Progenitor cell of endocrine pancreas (in vitro differentiated cells): ENCODE data around the gene PLCL1. TPM values are rescaled to one million over a fixed set of nuclear protein-coding genes. Genes with fewer than 3 reads are reported as not detected.

ENCODE experiments used
- DNase-seq: peaks from one replicate; pipeline ENCODE4 v3.0.0; 2021; ENCODE audit warnings: low spot score; ENCODE audit not compliant: unreplicated experiment
- H3K27ac Mint-ChIP-seq: 2 replicates; pipeline ENCODE4 v1.8.0; 2021; ENCODE audit warnings: mild to moderate bottlenecking, moderate library complexity, mixed read lengths
- H3K27me3 Mint-ChIP-seq: 2 replicates; pipeline ENCODE4 v1.8.0; 2021; ENCODE audit warnings: mixed read lengths
- H3K36me3 Mint-ChIP-seq: 2 replicates; pipeline ENCODE4 v1.8.0; 2022; ENCODE audit warnings: mixed read lengths; ENCODE audit not compliant: insufficient read depth
- H3K4me1 Mint-ChIP-seq: 2 replicates; pipeline ENCODE4 v1.8.0; 2021; ENCODE audit warnings: low read depth, mixed read lengths
- H3K4me3 Mint-ChIP-seq: 2 replicates; pipeline ENCODE4 v1.8.0; 2021; ENCODE audit warnings: low read depth, mild to moderate bottlenecking, moderate library complexity, mixed read lengths
- H3K9me3 Mint-ChIP-seq: 2 replicates; pipeline ENCODE4 v1.8.0; 2021; ENCODE audit warnings: low read depth, mixed read lengths
- total RNA-seq: library from RNA; stranded (reverse); gene quantifications from 2 replicates; pipeline ENCODE4 v1.2.1, GENCODE V29; 2021
- TF ChIP-seq, protein P1 (sequence below): fragments of 200-600 bp; sonication (generic); IDR thresholded peaks from one replicate; pipeline ENCODE4 v1.5.0; 2021; ENCODE audit warnings: antibody characterized with exemption, mild to moderate bottlenecking; ENCODE audit not compliant: unreplicated experiment

The PLCL1 gene
- total RNA-seq, 1 donor from 2014 or later: 48.3 TPM

- TF ChIP-seq, protein P1, sequence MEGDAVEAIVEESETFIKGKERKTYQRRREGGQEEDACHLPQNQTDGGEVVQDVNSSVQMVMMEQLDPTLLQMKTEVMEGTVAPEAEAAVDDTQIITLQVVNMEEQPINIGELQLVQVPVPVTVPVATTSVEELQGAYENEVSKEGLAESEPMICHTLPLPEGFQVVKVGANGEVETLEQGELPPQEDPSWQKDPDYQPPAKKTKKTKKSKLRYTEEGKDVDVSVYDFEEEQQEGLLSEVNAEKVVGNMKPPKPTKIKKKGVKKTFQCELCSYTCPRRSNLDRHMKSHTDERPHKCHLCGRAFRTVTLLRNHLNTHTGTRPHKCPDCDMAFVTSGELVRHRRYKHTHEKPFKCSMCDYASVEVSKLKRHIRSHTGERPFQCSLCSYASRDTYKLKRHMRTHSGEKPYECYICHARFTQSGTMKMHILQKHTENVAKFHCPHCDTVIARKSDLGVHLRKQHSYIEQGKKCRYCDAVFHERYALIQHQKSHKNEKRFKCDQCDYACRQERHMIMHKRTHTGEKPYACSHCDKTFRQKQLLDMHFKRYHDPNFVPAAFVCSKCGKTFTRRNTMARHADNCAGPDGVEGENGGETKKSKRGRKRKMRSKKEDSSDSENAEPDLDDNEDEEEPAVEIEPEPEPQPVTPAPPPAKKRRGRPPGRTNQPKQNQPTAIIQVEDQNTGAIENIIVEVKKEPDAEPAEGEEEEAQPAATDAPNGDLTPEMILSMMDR: no peak
- Mint-ChIP-seq H3K36me3 (peaks cover 2% of the 10 kb centered on the region), H3K4me3 (no peak overlapping the region), H3K27ac (no peak overlapping the region), H3K9me3 (peaks cover 31% of the 10 kb centered on the region), H3K4me1 (no peaks in the 10 kb centered on the region), H3K27me3 (no peaks in the 10 kb centered on the region)
- DNase-seq: no peak
Observed at GRCh38 chr2:198177040-198177439, 372.6 kb downstream of the PLCL1 start.

- TF ChIP-seq, protein P1: no peak
- Mint-ChIP-seq H3K27me3 (no peaks in the 10 kb centered on the region), H3K36me3 (peaks cover 2% of the 10 kb centered on the region), H3K9me3 (peaks cover 31% of the 10 kb centered on the region), H3K4me3 (no peak overlapping the region), H3K27ac (no peak overlapping the region), H3K4me1 (no peaks in the 10 kb centered on the region)
- DNase-seq: no peak
Observed at GRCh38 chr2:198178766-198179165, 374.4 kb downstream of the PLCL1 start.

DNA sequence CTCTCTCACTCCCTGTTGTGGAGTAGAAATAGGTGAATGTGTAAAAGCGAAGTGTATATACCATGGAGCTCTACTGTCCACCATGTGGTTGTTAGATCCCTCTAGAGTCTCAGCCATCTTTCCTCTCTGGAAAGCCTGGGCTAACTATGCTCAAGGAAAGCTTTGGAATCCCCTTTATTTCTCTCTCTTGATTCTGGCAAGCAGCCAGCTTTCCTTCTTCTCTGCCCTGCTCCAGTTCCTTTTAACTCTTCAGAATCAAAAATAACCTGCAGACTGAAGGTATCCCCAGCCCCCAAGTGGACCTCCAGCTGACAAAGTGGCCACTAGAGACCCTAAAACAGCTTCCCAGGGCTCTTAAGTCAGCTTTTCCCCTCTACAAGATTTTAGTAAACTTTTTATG is 381.9 kb downstream of the PLCL1 start:
- TF ChIP-seq, protein P1: no peak

GRCh38 chr2:198187841-198188240 is 383.4 kb downstream of the PLCL1 start:
- peaks cover 4% of the 10 kb centered on the region for H3K27me3 Mint-ChIP-seq
- H3K4me3 Mint-ChIP-seq: no peak overlapping the region
- H3K27ac Mint-ChIP-seq: no peak overlapping the region
- H3K4me1 Mint-ChIP-seq: no peaks in the 10 kb centered on the region
- no peak for DNase-seq
- no peaks in the 10 kb centered on the region for H3K9me3 Mint-ChIP-seq
- TF ChIP-seq, protein P1: no peak
- H3K36me3 Mint-ChIP-seq: no peaks in the 10 kb centered on the region

More for the DNA sequence above, 381.9 kb downstream of the PLCL1 start:
- no peak for DNase-seq
- Mint-ChIP-seq H3K4me3 (no peak overlapping the region), H3K27ac (no peak overlapping the region), H3K36me3 (no peaks in the 10 kb centered on the region), H3K4me1 (no peaks in the 10 kb centered on the region), H3K9me3 (no peaks in the 10 kb centered on the region), H3K27me3 (peaks cover 4% of the 10 kb centered on the region)

- Mint-ChIP-seq H3K4me3 (no peak overlapping the region), H3K36me3 (no peaks in the 10 kb centered on the region)
- DNase-seq: no peak
Observed at GRCh38 chr2:198188982-198189381, 384.6 kb downstream of the PLCL1 start.

More at GRCh38 chr2:198188982-198189381, 384.6 kb downstream of the PLCL1 start:
- H3K27ac Mint-ChIP-seq: no peak overlapping the region
- TF ChIP-seq, protein P1: no peak
- peaks cover 4% of the 10 kb centered on the region for H3K27me3 Mint-ChIP-seq
- H3K9me3 Mint-ChIP-seq: no peaks in the 10 kb centered on the region
- H3K4me1 Mint-ChIP-seq: no peaks in the 10 kb centered on the region
